Transverse colon (tissue), 4 donors: ENCODE results near the gene ADAM12.

Experiments
- CTCF ChIP-seq, 5 experiments: fragments of 200-600 bp in 3 of 5; fragments of 450-650 bp in 2 of 5; sonication (generic) in 3 of 5; IDR thresholded peaks; 1 replicate in 2 of 5; 2 replicates in 3 of 5; pipeline ENCODE4 v1.5.1; 2016 to 2017; ENCODE audit warnings: antibody characterized with exemption in 5 of 5, inconsistent platforms in 3 of 5, mild to moderate bottlenecking in 2 of 5, moderate library complexity in 1 of 5
- EP300 ChIP-seq: sonication (generic); formaldehyde crosslinking; IDR thresholded peaks from one replicate; pipeline ENCODE4 v1.6.1; 2017; ENCODE audit warnings: antibody characterized with exemption, low read depth
- POLR2A ChIP-seq: fragments of 450-650 bp; IDR thresholded peaks from one replicate; pipeline ENCODE4 v1.6.1; 2016; ENCODE audit warnings: antibody characterized with exemption, mild to moderate bottlenecking, moderate library complexity
- POLR2AphosphoS5 ChIP-seq, 3 donors: sonication (generic); formaldehyde crosslinking; IDR thresholded peaks; one replicate each; pipeline ENCODE4 v1.6.1; 2016; ENCODE audit warnings: antibody characterized with exemption in 3 of 3

GRCh38 chr10:125983161-125983560 lies 405.1 kb downstream of the ADAM12 start:
- no peak for TF ChIP-seq CTCF (IDR thresholded peaks at IDR 0.05)
- no peak for TF ChIP-seq POLR2AphosphoS5 (IDR thresholded peaks at IDR 0.05)
- no peak for TF ChIP-seq POLR2A
- no peak for TF ChIP-seq EP300
